Stimulated activated naive CD8-positive, alpha-beta T cell treated with anti-CD3 and anti-CD28 coated beads, Interleukin-15, amount 100 ng/mL, for 72 hours (primary cell): ENCODE measurements around the gene ROR1.
A peak's percentile ranks its signal among the peaks of the same experiment; 100 is the strongest.

Experiments
- ATAC-seq: fragments of 150-1000 bp; cut with Tn5 transposase; 2 replicates; pipeline ENCODE4 v1.10.0; 2021; ENCODE audit warnings: mild to moderate bottlenecking, moderate library complexity
- DNase-seq, 2 donors: peaks; one replicate each; pipeline ENCODE4 v3.0.0; 2021 to 2022
- H3K27ac Mint-ChIP-seq, 2 donors: one replicate each; pipeline ENCODE4 v1.8.0; 2022; ENCODE audit warnings: mild to moderate bottlenecking in 2 of 2, mixed read lengths in 2 of 2, moderate library complexity in 2 of 2
- H3K27me3 Mint-ChIP-seq: one replicate; pipeline ENCODE4 v1.8.0; 2022; ENCODE audit warnings: mixed read lengths
- H3K4me1 Mint-ChIP-seq: one replicate; pipeline ENCODE4 v1.8.0; 2022; ENCODE audit warnings: mild to moderate bottlenecking, mixed read lengths
- H3K4me3 Mint-ChIP-seq, 2 donors: one replicate each; pipeline ENCODE4 v1.8.0; 2022; ENCODE audit warnings: mild to moderate bottlenecking in 2 of 2, mixed read lengths in 2 of 2, moderate library complexity in 1 of 2
- H3K9me3 Mint-ChIP-seq, 2 donors: one replicate each; pipeline ENCODE4 v1.8.0; 2022; ENCODE audit warnings: mixed read lengths in 2 of 2

The ROR1 gene

GRCh38 chr1:63748046-63748580 lies 25.7 kb upstream of the ROR1 start:
- H3K4me1 Mint-ChIP-seq = peaks cover 6% of the 10 kb centered on the region
- no peak overlapping the region for H3K27ac Mint-ChIP-seq
- no peak for ATAC-seq
- peaks cover 0 to 2% of the 10 kb centered on the region in 2 donors for H3K9me3 Mint-ChIP-seq
- no peak overlapping the region for H3K4me3 Mint-ChIP-seq
- peaks cover 13% of the 10 kb centered on the region for H3K27me3 Mint-ChIP-seq
- DNase-seq = no peak

GRCh38 chr1:63748641-63749040 lies 25.2 kb upstream of the ROR1 start:
- ATAC-seq = no peak
- H3K4me1 Mint-ChIP-seq = peaks cover 6% of the 10 kb centered on the region
- peaks cover 8% of the 10 kb centered on the region for H3K27me3 Mint-ChIP-seq
- H3K9me3 Mint-ChIP-seq = no peaks in the 10 kb centered on the region
- H3K27ac Mint-ChIP-seq = no peak overlapping the region
- no peak for DNase-seq
- no peak overlapping the region for H3K4me3 Mint-ChIP-seq

- peaks cover 6% of the 10 kb centered on the region for H3K4me1 Mint-ChIP-seq
- H3K9me3 Mint-ChIP-seq = no peaks in the 10 kb centered on the region
- H3K27ac Mint-ChIP-seq = no peak overlapping the region
- peaks cover 8% of the 10 kb centered on the region for H3K27me3 Mint-ChIP-seq
- H3K4me3 Mint-ChIP-seq = no peak overlapping the region
- no peak for ATAC-seq
- DNase-seq = no peak
These were observed 23.1 kb upstream of the ROR1 start for GRCh38 chr1:63750721-63751120.

GRCh38 chr1:63752176-63752575 lies 21.6 kb upstream of the ROR1 start:
- no peak for ATAC-seq
- H3K27ac Mint-ChIP-seq = no peak overlapping the region
- H3K27me3 Mint-ChIP-seq = peaks cover 15% of the 10 kb centered on the region
- no peak overlapping the region for H3K4me3 Mint-ChIP-seq
- DNase-seq = no peak
- H3K9me3 Mint-ChIP-seq = no peaks in the 10 kb centered on the region
- no peaks in the 10 kb centered on the region for H3K4me1 Mint-ChIP-seq

- Mint-ChIP-seq H3K27me3 (peaks cover 26% of the 10 kb centered on the region), H3K9me3 (no peaks in the 10 kb centered on the region), H3K4me3 (no peak overlapping the region)
These were observed 20.2 kb upstream of the ROR1 start for GRCh38 chr1:63753591-63753990.

GRCh38 chr1:63756839-63757238 lies 17.0 kb upstream of the ROR1 start:
- ATAC-seq (no peak), DNase-seq (no peak)
- Mint-ChIP-seq H3K4me1 (no peaks in the 10 kb centered on the region), H3K4me3 (no peak overlapping the region), H3K27ac (no peak overlapping the region), H3K27me3 (peaks cover 18% of the 10 kb centered on the region), H3K9me3 (no peaks in the 10 kb centered on the region)

More at GRCh38 chr1:63753591-63753990, 20.2 kb upstream of the ROR1 start:
- ATAC-seq (no peak), DNase-seq (no peak)
- Mint-ChIP-seq H3K27ac (no peak overlapping the region), H3K4me1 (no peaks in the 10 kb centered on the region)

- Mint-ChIP-seq H3K27me3 (peaks cover 18% of the 10 kb centered on the region), H3K4me1 (no peaks in the 10 kb centered on the region), H3K9me3 (no peaks in the 10 kb centered on the region), H3K4me3 (no peak overlapping the region), H3K27ac (no peak overlapping the region)
- no peak for DNase-seq
- no peak for ATAC-seq
These were observed 16.5 kb upstream of the ROR1 start for GRCh38 chr1:63757334-63757733.

GRCh38 chr1:63758791-63759190 lies 15.0 kb upstream of the ROR1 start:
- H3K9me3 Mint-ChIP-seq = peaks cover 0 to 2% of the 10 kb centered on the region in 2 donors
- no peaks in the 10 kb centered on the region for H3K4me1 Mint-ChIP-seq
- ATAC-seq (no peak), DNase-seq (no peak)
- no peak overlapping the region for H3K4me3 Mint-ChIP-seq
- H3K27me3 Mint-ChIP-seq = peaks cover 18% of the 10 kb centered on the region
- H3K27ac Mint-ChIP-seq = no peak overlapping the region

GRCh38 chr1:63759778-63760177 lies 14.0 kb upstream of the ROR1 start:
- DNase-seq (no peak), ATAC-seq (no peak)
- Mint-ChIP-seq H3K4me1 (no peaks in the 10 kb centered on the region), H3K4me3 (no peak overlapping the region), H3K27me3 (peaks cover 18% of the 10 kb centered on the region), H3K27ac (no peak overlapping the region), H3K9me3 (peaks cover 0 to 12% of the 10 kb centered on the region in 2 donors)

- Mint-ChIP-seq H3K4me3 (no peak overlapping the region), H3K4me1 (peaks cover 20% of the 10 kb centered on the region)
- ATAC-seq = no peak
These were observed 3.4 kb upstream of the ROR1 start for GRCh38 chr1:63770381-63770780.

GRCh38 chr1:63772201-63772600 lies 1.6 kb upstream of the ROR1 start:
- no peak overlapping the region for H3K4me3 Mint-ChIP-seq
- DNase-seq (no peak), ATAC-seq (no peak)
- peaks cover 21% of the 10 kb centered on the region for H3K4me1 Mint-ChIP-seq
- no peak overlapping the region for H3K27ac Mint-ChIP-seq
- H3K9me3 Mint-ChIP-seq = no peaks in the 10 kb centered on the region
- peaks cover 56% of the 10 kb centered on the region for H3K27me3 Mint-ChIP-seq

More at GRCh38 chr1:63770381-63770780, 3.4 kb upstream of the ROR1 start:
- Mint-ChIP-seq H3K9me3 (no peaks in the 10 kb centered on the region), H3K27me3 (peaks cover 37% of the 10 kb centered on the region), H3K27ac (no peak overlapping the region)
- no peak for DNase-seq

GRCh38 chr1:63772876-63773275 lies 941 bp upstream of the ROR1 start:
- ATAC-seq (no peak), DNase-seq (no peak)
- Mint-ChIP-seq H3K27me3 (peaks cover 62% of the 10 kb centered on the region), H3K9me3 (no peaks in the 10 kb centered on the region), H3K4me1 (peaks cover 21% of the 10 kb centered on the region), H3K4me3 (peak overlapping the region; percentile 1 to 89), H3K27ac (no peak overlapping the region)

- ATAC-seq (peak; percentile 54), DNase-seq (no peak)
- H3K4me1 Mint-ChIP-seq = peaks cover 21% of the 10 kb centered on the region
- H3K27ac Mint-ChIP-seq = no peak overlapping the region
- H3K4me3 Mint-ChIP-seq = peak overlapping the region; percentile 87 to 89
- H3K27me3 Mint-ChIP-seq = peaks cover 67% of the 10 kb centered on the region
- no peaks in the 10 kb centered on the region for H3K9me3 Mint-ChIP-seq
These were observed 362 bp upstream of the ROR1 start for GRCh38 chr1:63773496-63773814.

- DNase-seq (peak in 1 of 2 donors; percentile 7), ATAC-seq (peak; percentile 25)
- Mint-ChIP-seq H3K9me3 (no peaks in the 10 kb centered on the region), H3K27ac (no peak overlapping the region), H3K4me1 (peaks cover 21% of the 10 kb centered on the region), H3K4me3 (peak overlapping the region; percentile 49 to 61), H3K27me3 (peaks cover 77% of the 10 kb centered on the region)
These were observed 1.0 kb downstream of the ROR1 start for GRCh38 chr1:63774617-63775417.

- Mint-ChIP-seq H3K4me3 (peak overlapping the region; percentile 49 to 61), H3K4me1 (peaks cover 21% of the 10 kb centered on the region), H3K27ac (no peak overlapping the region), H3K27me3 (peaks cover 85% of the 10 kb centered on the region), H3K9me3 (no peaks in the 10 kb centered on the region)
- DNase-seq (no peak), ATAC-seq (no peak)
These were observed 1.8 kb downstream of the ROR1 start for GRCh38 chr1:63775418-63776127.

- Mint-ChIP-seq H3K27me3 (peaks cover 81% of the 10 kb centered on the region), H3K27ac (peak overlapping the region in 1 of 2 donors; percentile 3), H3K4me1 (peaks cover 21% of the 10 kb centered on the region), H3K4me3 (no peak overlapping the region), H3K9me3 (no peaks in the 10 kb centered on the region)
- no peak for DNase-seq
- ATAC-seq = no peak
These were observed 3.5 kb downstream of the ROR1 start for GRCh38 chr1:63777286-63777685.
